Neural progenitor cell (in vitro differentiated cells): ENCODE results near the gene CDKL5. TPM values are rescaled to one million over a fixed set of nuclear protein-coding genes. Genes with fewer than 3 reads are reported as not detected.

Source experiments
- DNase-seq: peaks from one replicate; pipeline ENCODE4 v3.0.0-alpha.2; 2016; ENCODE audit warnings: low spot score
- H2AFZ ChIP-seq: fragments of 200-600 bp; sonication (generic); replicated peaks from 2 replicates; pipeline ENCODE4 v1.6.1; 2016; ENCODE audit warnings: antibody characterized with exemption
- H3F3A ChIP-seq: fragments of 200-600 bp; sonication (generic); 2 replicates; pipeline ENCODE4 v1.6.1; 2016; ENCODE audit warnings: antibody characterized with exemption, low read depth
- H3K27ac ChIP-seq: fragments of 200-600 bp; sonication (generic); 2 replicates; pipeline ENCODE4 v1.5.1; 2016; ENCODE audit warnings: mild to moderate bottlenecking
- H3K27me3 ChIP-seq: fragments of 200-600 bp; sonication (generic); 2 replicates; pipeline ENCODE4 v1.6.1; 2016; ENCODE audit warnings: mild to moderate bottlenecking, moderate library complexity
- H3K36me3 ChIP-seq: fragments of 200-600 bp; sonication (generic); 2 replicates; pipeline ENCODE4 v1.5.1; 2016
- H3K4me1 ChIP-seq: fragments of 200-600 bp; sonication (generic); 2 replicates; pipeline ENCODE4 v1.6.1; 2016; ENCODE audit warnings: mixed run types
- H3K4me2 ChIP-seq: fragments of 200-600 bp; sonication (generic); 2 replicates; pipeline ENCODE4 v1.6.1; 2016
- H3K4me3 ChIP-seq: fragments of 200-600 bp; sonication (generic); 2 replicates; pipeline ENCODE4 v1.5.1; 2016
- H3K79me2 ChIP-seq: fragments of 200-600 bp; sonication (generic); 2 replicates; pipeline ENCODE4 v1.6.1; 2016; ENCODE audit warnings: low read depth
- H3K9ac ChIP-seq: fragments of 200-600 bp; sonication (generic); 2 replicates; pipeline ENCODE4 v1.6.1; 2016
- H3K9me3 ChIP-seq: fragments of 200-600 bp; sonication (generic); 2 replicates; pipeline ENCODE4 v1.5.1; 2016; ENCODE audit warnings: low read depth
- H4K20me1 ChIP-seq: fragments of 200-600 bp; sonication (generic); 2 replicates; pipeline ENCODE4 v1.6.1; 2016; ENCODE audit warnings: low read depth
- H3K27ac Mint-ChIP-seq: 3 replicates; pipeline ENCODE4 v1.8.0; 2021; ENCODE audit warnings: mixed read lengths
- H3K27me3 Mint-ChIP-seq: 2 replicates; pipeline ENCODE4 v1.8.0; 2022; ENCODE audit warnings: low read depth, mild to moderate bottlenecking, inconsistent platforms, moderate library complexity, mixed read lengths; ENCODE audit not compliant: insufficient read depth
- H3K36me3 Mint-ChIP-seq: 3 replicates; pipeline ENCODE4 v1.8.0; 2021; ENCODE audit warnings: mixed read lengths
- H3K4me1 Mint-ChIP-seq: 3 replicates; pipeline ENCODE4 v1.8.0; 2021; ENCODE audit warnings: mixed read lengths
- H3K4me3 Mint-ChIP-seq: 3 replicates; pipeline ENCODE4 v1.8.0; 2021; ENCODE audit warnings: mild to moderate bottlenecking, moderate library complexity, mixed read lengths
- H3K9me3 Mint-ChIP-seq: 3 replicates; pipeline ENCODE4 v1.8.0; 2020; ENCODE audit warnings: mixed read lengths
- EZH2 ChIP-seq: fragments of 200-600 bp; sonication (generic); IDR thresholded peaks from 2 replicates; pipeline ENCODE4 v1.6.1; 2017; ENCODE audit warnings: antibody characterized with exemption, mild to moderate bottlenecking, moderate library complexity
- EZH2phosphoT487 ChIP-seq: fragments of 200-600 bp; sonication (generic); IDR thresholded peaks from 2 replicates; pipeline ENCODE4 v1.6.1; 2017; ENCODE audit warnings: antibody characterized with exemption
- total RNA-seq: library from RNA; depleted of rRNA; stranded (reverse); fragments of >200 nt; gene quantifications from 2 replicates; pipeline ENCODE4 v1.2.3, GENCODE V29; 2015; ENCODE audit warnings: low replicate concordance
- TF ChIP-seq, protein P1 (sequence below): fragments of 200-600 bp; sonication (generic); IDR thresholded peaks from 2 replicates; pipeline ENCODE4 v1.5.1; 2017; ENCODE audit warnings: antibody characterized with exemption, mild to moderate bottlenecking

Gene CDKL5
- total RNA-seq, 1 donor from 2014 or later: 8.6 TPM

DNA sequence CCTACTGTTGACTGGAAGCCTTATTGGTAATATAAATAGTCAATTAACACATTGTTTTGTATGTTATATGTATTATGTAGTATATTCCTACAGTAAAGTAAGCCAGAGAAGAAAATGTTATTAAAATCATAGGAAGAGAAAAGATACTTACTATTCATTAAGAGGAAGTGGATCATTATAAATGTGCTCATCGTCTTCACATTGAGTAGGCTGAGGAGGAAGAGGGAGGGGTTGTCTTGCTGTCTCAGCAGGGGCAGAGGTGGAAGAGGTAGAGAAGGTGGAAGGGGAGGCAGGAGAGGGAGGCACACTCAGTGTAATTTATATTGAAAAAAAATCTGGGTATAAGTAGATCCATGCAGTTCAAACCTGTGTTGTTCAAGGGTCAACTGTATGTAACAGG is 10.6 kb downstream of the CDKL5 start:
- Histone ChIP-seq H3K9me3 (peaks cover 4% of the 10 kb centered on the region), H3K4me3 (no peak overlapping the region), H3K9ac (no peak overlapping the region), H4K20me1 (no peaks in the 10 kb centered on the region), H3K4me2 (no peak overlapping the region), H3K79me2 (peaks cover 24% of the 10 kb centered on the region), H2AFZ (no peak overlapping the region), H3K36me3 (no peaks in the 10 kb centered on the region), H3F3A (no peaks in the 10 kb centered on the region), H3K27me3 (no peaks in the 10 kb centered on the region), H3K4me1 (no peaks in the 10 kb centered on the region), H3K27ac (no peak overlapping the region)
- H3K27ac Mint-ChIP-seq: no peak overlapping the region
- H3K4me1 Mint-ChIP-seq: peaks cover 3% of the 10 kb centered on the region
- H3K27me3 Mint-ChIP-seq: no peaks in the 10 kb centered on the region
- TF ChIP-seq EZH2 (no peak), EZH2phosphoT487 (no peak)
- TF ChIP-seq, protein P1, sequence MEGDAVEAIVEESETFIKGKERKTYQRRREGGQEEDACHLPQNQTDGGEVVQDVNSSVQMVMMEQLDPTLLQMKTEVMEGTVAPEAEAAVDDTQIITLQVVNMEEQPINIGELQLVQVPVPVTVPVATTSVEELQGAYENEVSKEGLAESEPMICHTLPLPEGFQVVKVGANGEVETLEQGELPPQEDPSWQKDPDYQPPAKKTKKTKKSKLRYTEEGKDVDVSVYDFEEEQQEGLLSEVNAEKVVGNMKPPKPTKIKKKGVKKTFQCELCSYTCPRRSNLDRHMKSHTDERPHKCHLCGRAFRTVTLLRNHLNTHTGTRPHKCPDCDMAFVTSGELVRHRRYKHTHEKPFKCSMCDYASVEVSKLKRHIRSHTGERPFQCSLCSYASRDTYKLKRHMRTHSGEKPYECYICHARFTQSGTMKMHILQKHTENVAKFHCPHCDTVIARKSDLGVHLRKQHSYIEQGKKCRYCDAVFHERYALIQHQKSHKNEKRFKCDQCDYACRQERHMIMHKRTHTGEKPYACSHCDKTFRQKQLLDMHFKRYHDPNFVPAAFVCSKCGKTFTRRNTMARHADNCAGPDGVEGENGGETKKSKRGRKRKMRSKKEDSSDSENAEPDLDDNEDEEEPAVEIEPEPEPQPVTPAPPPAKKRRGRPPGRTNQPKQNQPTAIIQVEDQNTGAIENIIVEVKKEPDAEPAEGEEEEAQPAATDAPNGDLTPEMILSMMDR: no peak
- no peaks in the 10 kb centered on the region for H3K36me3 Mint-ChIP-seq
- H3K4me3 Mint-ChIP-seq: no peak overlapping the region
- peaks cover 2% of the 10 kb centered on the region for H3K9me3 Mint-ChIP-seq
- no peak for DNase-seq

DNA sequence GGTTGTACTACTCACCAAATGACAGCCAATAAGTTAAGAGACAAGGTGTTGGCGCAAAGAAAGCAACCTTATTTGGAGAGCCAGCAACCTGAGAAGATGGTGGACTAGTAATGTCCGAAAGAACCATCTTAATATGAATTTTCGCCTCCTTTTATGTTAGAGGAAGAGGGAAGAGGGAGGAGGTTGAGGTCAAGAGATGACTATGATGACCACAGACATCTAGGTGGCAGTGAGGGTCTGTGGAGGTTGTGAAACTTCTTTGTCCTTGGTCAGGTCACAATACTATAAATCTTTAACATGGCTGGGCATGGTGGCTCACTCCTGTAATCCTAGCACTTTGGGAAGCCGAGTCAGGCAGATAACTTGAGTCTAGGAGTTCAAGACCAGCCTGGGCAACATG is 15.4 kb downstream of the CDKL5 start:
- no peak for TF ChIP-seq EZH2phosphoT487
- Mint-ChIP-seq H3K27ac (no peak overlapping the region), H3K9me3 (peaks cover 2% of the 10 kb centered on the region), H3K4me1 (peaks cover 6% of the 10 kb centered on the region), H3K27me3 (no peaks in the 10 kb centered on the region), H3K36me3 (no peaks in the 10 kb centered on the region), H3K4me3 (no peak overlapping the region)
- Histone ChIP-seq H3K27ac (no peak overlapping the region), H3K4me1 (no peaks in the 10 kb centered on the region), H3K9me3 (peaks cover 4% of the 10 kb centered on the region), H2AFZ (no peak overlapping the region), H3K79me2 (peaks cover 20% of the 10 kb centered on the region), H3F3A (no peaks in the 10 kb centered on the region), H4K20me1 (no peaks in the 10 kb centered on the region), H3K4me3 (no peak overlapping the region), H3K27me3 (no peaks in the 10 kb centered on the region), H3K4me2 (no peak overlapping the region), H3K36me3 (no peaks in the 10 kb centered on the region), H3K9ac (no peak overlapping the region)
- DNase-seq: no peak

DNA sequence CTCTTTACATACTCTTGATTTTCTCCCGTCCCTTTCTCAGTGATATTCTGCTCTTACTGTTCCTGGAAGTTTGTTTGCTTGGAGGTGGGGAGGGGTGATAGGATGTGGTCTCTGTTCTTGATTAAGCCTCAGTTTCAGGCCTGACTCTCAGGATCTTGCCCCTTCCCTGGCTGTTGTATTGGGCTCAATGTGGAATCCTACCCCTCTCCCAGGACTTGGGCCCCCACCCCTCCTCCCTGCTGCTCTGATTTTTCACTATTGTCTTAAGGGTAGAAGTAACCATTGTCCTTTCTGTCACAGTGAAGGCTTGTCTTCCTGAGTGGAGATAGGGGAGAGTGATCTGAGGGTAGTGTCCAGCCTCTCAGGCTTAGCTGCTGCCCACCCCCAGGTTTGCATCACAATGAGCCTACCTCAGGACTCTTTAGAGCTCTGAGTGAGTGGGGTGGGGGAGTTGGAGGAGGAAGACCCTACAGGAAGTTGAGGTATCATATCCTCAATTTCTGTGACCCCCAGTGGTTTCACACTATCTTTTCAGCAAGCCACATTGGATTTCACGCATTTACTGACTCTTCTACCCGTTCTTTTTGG is 16.5 kb downstream of the CDKL5 start:
- Histone ChIP-seq H3F3A (no peaks in the 10 kb centered on the region), H3K79me2 (peaks cover 17% of the 10 kb centered on the region), H4K20me1 (no peaks in the 10 kb centered on the region), H3K9ac (no peak overlapping the region), H3K4me3 (no peak overlapping the region), H3K27me3 (no peaks in the 10 kb centered on the region), H3K36me3 (no peaks in the 10 kb centered on the region), H2AFZ (no peak overlapping the region), H3K4me1 (no peaks in the 10 kb centered on the region), H3K27ac (no peak overlapping the region), H3K9me3 (peaks cover 4% of the 10 kb centered on the region), H3K4me2 (no peak overlapping the region)
- Mint-ChIP-seq H3K4me1 (peaks cover 3% of the 10 kb centered on the region), H3K36me3 (no peaks in the 10 kb centered on the region), H3K27me3 (no peaks in the 10 kb centered on the region), H3K9me3 (no peaks in the 10 kb centered on the region), H3K27ac (no peak overlapping the region), H3K4me3 (no peak overlapping the region)
- DNase-seq: no peak
- TF ChIP-seq, protein P1: no peak

DNA sequence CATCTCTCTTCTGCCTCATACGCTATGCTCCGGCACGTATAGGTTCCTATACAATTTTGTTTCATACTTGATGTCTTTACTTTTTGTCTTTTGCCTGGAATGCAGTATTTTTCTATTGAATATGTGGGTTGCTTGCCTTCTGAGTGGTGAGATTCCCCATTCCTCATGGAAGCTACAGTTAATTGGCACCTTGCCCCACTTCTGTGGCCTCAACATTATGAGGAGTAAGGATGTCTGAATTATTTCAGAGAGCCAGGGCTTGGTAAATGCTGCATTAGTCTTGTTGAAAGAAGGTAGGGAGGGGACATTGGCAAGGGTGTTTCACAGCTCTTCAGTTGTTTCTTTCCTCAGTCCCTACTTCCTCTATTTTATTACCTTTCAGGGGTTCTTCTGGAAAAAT is 23.0 kb downstream of the CDKL5 start:
- Histone ChIP-seq H3K36me3 (no peaks in the 10 kb centered on the region), H3K9ac (no peak overlapping the region), H3K27ac (no peak overlapping the region), H3K79me2 (peaks cover 22% of the 10 kb centered on the region), H3K4me1 (no peaks in the 10 kb centered on the region), H4K20me1 (no peaks in the 10 kb centered on the region), H2AFZ (no peak overlapping the region), H3K9me3 (no peaks in the 10 kb centered on the region), H3F3A (no peaks in the 10 kb centered on the region), H3K27me3 (no peaks in the 10 kb centered on the region), H3K4me2 (no peak overlapping the region), H3K4me3 (no peak overlapping the region)
- Mint-ChIP-seq H3K27me3 (no peaks in the 10 kb centered on the region), H3K4me1 (no peaks in the 10 kb centered on the region), H3K27ac (no peak overlapping the region), H3K36me3 (peaks cover 3% of the 10 kb centered on the region), H3K4me3 (no peak overlapping the region), H3K9me3 (peaks cover 5% of the 10 kb centered on the region)
- no peak for DNase-seq
- TF ChIP-seq, protein P1: no peak
- TF ChIP-seq EZH2: no peak
- TF ChIP-seq EZH2phosphoT487: no peak
